ENCODE data around the gene TMEM108. TPM values are rescaled to one million over a fixed set of nuclear protein-coding genes. Genes with fewer than 3 reads are reported as not detected.

TMEM108 gene
- total RNA-seq, 1 experiment from 2014 or later: not detected

- RAD21 ChIA-PET (ENCODE audit: low non-redundant PET in 1 of 2, low total read pairs in 2 of 2, uncharacterized antibody in 2 of 2, unreplicated experiment in 2 of 2): no interaction called here
- Histone ChIP-seq H3K36me3 (ENCODE audit: control insufficient read depth in 1 of 2, insufficient read depth in 2 of 2, low read length in 2 of 2) (no peaks in the 10 kb centered on the region), H3K4me2 (ENCODE audit: low read length) (no peak overlapping the region), H3K27ac (ENCODE audit: low read depth, low read length) (no peak overlapping the region), H3K9ac (ENCODE audit: low read length) (no peak overlapping the region), H3K79me2 (ENCODE audit: insufficient read depth, low read length) (no peaks in the 10 kb centered on the region), H3K9me2 (ENCODE audit: insufficient read depth) (no peaks in the 10 kb centered on the region), H3K4me1 (ENCODE audit: control insufficient read depth in 1 of 2, insufficient read depth in 2 of 2, low read length in 2 of 2) (peaks cover 0 to 7% of the 10 kb centered on the region in 2 experiments; a peak in 2 of 4 replicates), H3K27me3 (ENCODE audit: insufficient read depth, low read length) (no peaks in the 10 kb centered on the region), H3K9me3 (ENCODE audit: control insufficient read depth in 1 of 2, insufficient read depth in 1 of 2, low read depth in 1 of 2, low read length in 2 of 2) (no peaks in the 10 kb centered on the region), H4K20me1 (ENCODE audit: insufficient read depth) (no peaks in the 10 kb centered on the region), H3K4me3 (replicated peaks in 1 of 2; ENCODE audit: low read depth in 1 of 2, low read length in 2 of 2) (no peak overlapping the region), H2AFZ (ENCODE audit: low read depth, low read length, poor library complexity, severe bottlenecking) (no peak overlapping the region)
- POLR2A ChIA-PET: no interaction called here
- no TSS peak for BruUV-seq (replicated peaks)
- no peak for DNase-seq (ENCODE audit: low read depth, low spot score)
- intact Hi-C loops (cut with micrococcal nuclease): loop anchor here (10.0 kb wide), 1 partner anchor 360 kb away; the partner anchor contains the start of gene SRPRB
- TF ChIP-seq CBX3 (IDR thresholded peaks at IDR 0.05; ENCODE audit: low read depth): no peak
- TF ChIP-seq FOSL1 (IDR thresholded peaks at IDR 0.05; ENCODE audit: low read depth): no peak
- TF ChIP-seq POLR2AphosphoS5 (IDR thresholded peaks at IDR 0.05; ENCODE audit: low read depth, low read length): no peak
- TF ChIP-seq JUND (IDR thresholded peaks at IDR 0.05): no peak
- TF ChIP-seq CEBPB (IDR thresholded peaks at IDR 0.05; ENCODE audit: low read depth): no peak
- TF ChIP-seq, protein P1, sequence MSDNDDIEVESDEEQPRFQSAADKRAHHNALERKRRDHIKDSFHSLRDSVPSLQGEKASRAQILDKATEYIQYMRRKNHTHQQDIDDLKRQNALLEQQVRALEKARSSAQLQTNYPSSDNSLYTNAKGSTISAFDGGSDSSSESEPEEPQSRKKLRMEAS (IDR thresholded peaks at IDR 0.05): no peak
- no peak for TF ChIP-seq CTCF (IDR thresholded peaks at IDR 0.05 in 2 of 3, conservative IDR thresholded peaks at IDR 0.05 in 1 of 3; ENCODE audit: borderline replicate concordance in 1 of 3, insufficient read depth in 1 of 3, low read depth in 2 of 3, low read length in 2 of 3)
- no peak for TF ChIP-seq ATF3 (IDR thresholded peaks at IDR 0.05)
- no peak for TF ChIP-seq YY1 (IDR thresholded peaks at IDR 0.05; ENCODE audit: extremely low read depth, insufficient replicate concordance, low read depth, low read length)
- no peak for TF ChIP-seq ZNF274 (IDR thresholded peaks at IDR 0.05; ENCODE audit: low read depth, low read length)
- TF ChIP-seq EZH2phosphoT487 (IDR thresholded peaks at IDR 0.05; ENCODE audit: borderline replicate concordance): no peak
- CTCF ChIA-PET: interaction anchor here (1.0 kb wide), 1 partner anchor 20 kb away, joined by 3 read pairs; no protein-coding TSS in a partner anchor
- no peak for ATAC-seq
Observed at GRCh38 chr3:133445108-133445507, 406.9 kb downstream of the TMEM108 start.
